HCT116 (cell line): ENCODE results near the gene AHRR.
"Not testable (repeated sequence)": the region's sequence is repeated elsewhere in the genome, so short reads cannot be mapped to it uniquely, and the experiment has no call there.

Source experiments
- CTCF ChIP-seq, 3 experiments: fragments of 200-600 bp in 1 of 3; sonication (generic) in 1 of 3; IDR thresholded peaks in 2 of 3; conservative IDR thresholded peaks in 1 of 3; 2 replicates each; pipeline ENCODE4 v1.5.1; 2012 to 2017; ENCODE audit warnings: low read depth in 2 of 3, low read length in 2 of 3, antibody characterized with exemption in 1 of 3, borderline replicate concordance in 1 of 3, control low read depth in 1 of 3, mild to moderate bottlenecking in 1 of 3, mixed read lengths in 1 of 3, mixed run types in 1 of 3, moderate library complexity in 1 of 3; ENCODE audit not compliant: insufficient read depth in 1 of 3
- ELF1 ChIP-seq: IDR thresholded peaks from 2 replicates; pipeline ENCODE4 v1.6.1; 2012; ENCODE audit warnings: low read depth, borderline replicate concordance
- MAX ChIP-seq: IDR thresholded peaks from 2 replicates; pipeline ENCODE4 v1.6.1; 2012
- POLR2A ChIP-seq: IDR thresholded peaks from 2 replicates; pipeline ENCODE4 v1.7.0; 2011; ENCODE audit warnings: borderline replicate concordance; ENCODE audit not compliant: insufficient read depth, insufficient read length; ENCODE audit errors: extremely low read depth
- SIN3A ChIP-seq: IDR thresholded peaks from 2 replicates; pipeline ENCODE4 v1.6.1; 2012; ENCODE audit warnings: low read depth
- SRF ChIP-seq: IDR thresholded peaks from 2 replicates; pipeline ENCODE4 v1.6.1; 2012; ENCODE audit warnings: low read depth

GRCh38 chr5:402219-402614 is 80.7 kb downstream of the AHRR start:
- TF ChIP-seq SRF; POLR2A; CTCF (IDR thresholded peaks at IDR 0.05 in 2 of 3, conservative IDR thresholded peaks at IDR 0.05 in 1 of 3; ENCODE audit: borderline replicate concordance in 1 of 3, insufficient read depth in 1 of 3, low read depth in 2 of 3, low read length in 2 of 3); MAX; ELF1; SIN3A: not testable (repeated sequence)
